Activated B cell treated with CpG ODN at 0.5 μM for 24 hours (primary cell): Measurements from ENCODE around the gene ARHGEF4. TPM values are rescaled to one million over a fixed set of nuclear protein-coding genes. Genes with fewer than 3 reads are reported as not detected.

Experiments used
- ATAC-seq: fragments of 200-7000 bp; cut with Tn5 transposase; one replicate; pipeline ENCODE4 v1.10.0; 2021; ENCODE audit warnings: low read depth, mild to moderate bottlenecking, moderate library complexity
- CTCF ChIA-PET: fragments of 350-600 bp; sonication (Branson Sonifier 250); formaldehyde crosslinking; loops from one replicate; lab custom pipeline; 2021; ENCODE audit warnings: antibody characterized with exemption; lab: Charles Lee
- POLR2A ChIA-PET: fragments of 350-600 bp; sonication (Branson Sonifier 250); formaldehyde crosslinking; loops from one replicate; lab custom pipeline; 2021; ENCODE audit warnings: antibody characterized with exemption; lab: Charles Lee
- DNase-seq: peaks from one replicate; pipeline ENCODE4 v3.0.0; 2022
- H3K27ac Mint-ChIP-seq: one replicate; pipeline ENCODE4 v1.8.0; 2020; ENCODE audit warnings: mixed read lengths
- H3K27me3 Mint-ChIP-seq: one replicate; pipeline ENCODE4 v1.8.0; 2021; ENCODE audit warnings: mixed read lengths
- H3K36me3 Mint-ChIP-seq: one replicate; pipeline ENCODE4 v1.8.0; 2021; ENCODE audit warnings: low read depth, mixed read lengths
- H3K4me1 Mint-ChIP-seq: one replicate; pipeline ENCODE4 v1.8.0; 2021; ENCODE audit warnings: mixed read lengths
- H3K4me3 Mint-ChIP-seq: one replicate; pipeline ENCODE4 v1.8.0; 2020; ENCODE audit warnings: mild to moderate bottlenecking, mixed read lengths
- H3K9me3 Mint-ChIP-seq: one replicate; pipeline ENCODE4 v1.8.0; 2020; ENCODE audit warnings: mixed read lengths
- CTCF ChIP-seq: fragments of 200-600 bp; IDR thresholded peaks from one replicate; pipeline ENCODE4 v1.8.0; 2022; ENCODE audit warnings: antibody characterized with exemption, mild to moderate bottlenecking
- intact Hi-C: fragments of 100-400 bp; cut with micrococcal nuclease; formaldehyde crosslinking; loops from one replicate; pipeline ENCODE4 v1.15.1; 2024
- total RNA-seq: library from RNA; stranded (reverse); gene quantifications from 2 replicates; pipeline ENCODE4 v1.2.3, GENCODE V29; 2022

The ARHGEF4 gene
- total RNA-seq, 1 donor from 2014 or later: 0.29 TPM

DNA sequence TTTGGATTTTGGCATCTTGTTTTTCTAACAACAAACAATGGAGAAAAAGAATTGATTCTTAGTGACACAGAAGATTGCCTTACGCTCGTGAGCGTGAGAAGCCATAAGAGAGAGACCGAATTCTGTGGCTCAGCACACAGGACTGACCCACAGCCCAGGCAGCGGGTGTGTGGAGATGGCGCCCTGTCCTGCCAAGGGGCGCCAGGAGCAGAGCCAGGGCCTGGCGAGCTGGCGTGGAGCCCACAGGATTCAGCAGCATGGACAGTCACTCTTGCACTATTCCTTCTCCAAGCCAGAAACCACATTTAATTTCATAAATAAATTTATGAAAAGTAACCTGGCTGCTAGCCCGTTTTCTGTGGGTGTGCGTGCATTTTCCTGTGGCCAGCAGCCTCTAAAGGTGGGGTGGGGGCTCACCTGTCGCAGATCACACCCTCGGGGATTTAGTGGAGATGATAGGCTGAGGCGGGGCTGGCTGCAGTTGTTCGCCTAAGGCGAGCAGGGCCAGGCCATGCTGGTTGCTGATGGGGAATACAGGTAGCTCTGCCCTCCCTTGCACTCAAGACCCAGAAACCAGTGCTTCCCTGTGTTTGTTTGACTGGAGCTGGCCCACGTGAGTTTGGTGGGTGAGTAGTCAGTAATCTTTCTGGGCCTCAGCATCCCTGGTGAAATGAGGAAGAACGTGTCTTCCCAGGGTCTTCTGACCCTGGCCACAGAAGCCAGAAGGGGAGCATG is 210.4 kb downstream of the ARHGEF4 start:
- Mint-ChIP-seq H3K27ac (no peak overlapping the region), H3K36me3 (peaks cover 54% of the 10 kb centered on the region), H3K4me3 (no peak overlapping the region), H3K4me1 (peaks cover 3% of the 10 kb centered on the region), H3K27me3 (no peaks in the 10 kb centered on the region), H3K9me3 (no peaks in the 10 kb centered on the region)
- ATAC-seq: no peak
- DNase-seq: no peak
- intact Hi-C loops: no loop called here
- ChIA-PET CTCF (no interaction called here), POLR2A (no interaction called here)
- TF ChIP-seq CTCF: no peak

DNA sequence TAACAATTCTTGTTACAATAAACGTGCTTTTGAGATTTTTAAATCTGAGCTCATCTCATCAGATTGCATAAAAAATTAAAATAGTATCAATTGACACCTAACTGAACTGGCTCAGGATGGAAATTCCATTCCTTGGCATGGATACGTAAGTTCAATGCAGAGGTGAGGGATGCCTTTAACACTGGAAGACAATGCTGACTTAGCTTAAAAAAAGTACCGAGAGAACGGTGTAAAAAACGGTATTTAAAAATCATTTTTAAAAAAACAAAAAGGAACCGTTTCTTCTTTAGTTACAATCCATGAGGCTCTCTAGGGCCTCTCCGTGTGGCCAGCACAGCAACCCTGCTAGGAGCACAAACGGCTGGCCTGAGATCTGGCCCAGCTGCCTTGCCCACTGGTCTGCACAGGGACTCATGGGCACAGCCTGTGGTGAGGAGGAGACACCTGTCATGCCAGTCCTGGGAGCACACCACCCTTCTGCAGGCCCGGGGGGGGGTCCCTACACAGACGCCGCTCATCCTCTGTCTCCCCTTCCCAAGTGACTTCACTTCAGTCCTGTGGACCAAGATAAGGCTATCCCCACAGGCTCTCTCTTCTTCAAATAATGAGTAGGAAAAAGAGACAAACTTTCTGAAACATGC is 211.3 kb downstream of the ARHGEF4 start:
- DNase-seq: no peak
- ATAC-seq: no peak
- intact Hi-C loops: no loop called here
- POLR2A ChIA-PET: no interaction called here
- no peak overlapping the region for H3K4me3 Mint-ChIP-seq
- H3K4me1 Mint-ChIP-seq: peaks cover 3% of the 10 kb centered on the region
- TF ChIP-seq CTCF: no peak
- H3K36me3 Mint-ChIP-seq: peaks cover 63% of the 10 kb centered on the region
- H3K9me3 Mint-ChIP-seq: no peaks in the 10 kb centered on the region
- CTCF ChIA-PET: no interaction called here
- no peaks in the 10 kb centered on the region for H3K27me3 Mint-ChIP-seq
- no peak overlapping the region for H3K27ac Mint-ChIP-seq

DNA sequence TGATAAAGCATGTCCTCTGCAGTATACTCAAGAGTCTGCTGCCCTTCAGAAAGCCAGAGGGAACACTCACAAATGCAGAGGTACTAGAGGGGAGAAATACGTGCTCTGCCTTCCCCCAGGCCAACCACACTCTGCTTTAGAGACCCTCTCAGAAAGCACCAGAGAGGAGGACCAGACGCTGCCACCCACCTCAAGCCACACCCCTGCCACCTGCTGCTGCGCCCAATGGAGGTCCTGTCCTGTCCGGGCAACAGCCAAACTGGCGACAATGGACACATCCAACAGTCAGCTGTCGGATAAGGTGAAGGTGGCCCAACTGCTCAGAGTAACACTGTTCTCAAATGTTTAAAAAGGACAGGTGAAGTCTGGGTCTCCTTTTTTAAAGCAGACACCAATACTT is 211.9 kb downstream of the ARHGEF4 start:
- intact Hi-C loops: no loop called here
- peaks cover 69% of the 10 kb centered on the region for H3K36me3 Mint-ChIP-seq
- POLR2A ChIA-PET: no interaction called here

GRCh38 chr2:131049150-131049718 is 212.5 kb downstream of the ARHGEF4 start:
- no peaks in the 10 kb centered on the region for H3K9me3 Mint-ChIP-seq
- CTCF ChIA-PET: no interaction called here
- H3K27ac Mint-ChIP-seq: no peak overlapping the region
- H3K27me3 Mint-ChIP-seq: no peaks in the 10 kb centered on the region
- peaks cover 73% of the 10 kb centered on the region for H3K36me3 Mint-ChIP-seq
- no peak for DNase-seq
- intact Hi-C loops: no loop called here
- no peak for TF ChIP-seq CTCF
- POLR2A ChIA-PET: no interaction called here
- H3K4me1 Mint-ChIP-seq: peaks cover 3% of the 10 kb centered on the region
- H3K4me3 Mint-ChIP-seq: no peak overlapping the region
- no peak for ATAC-seq

More for the DNA sequence above, 211.9 kb downstream of the ARHGEF4 start:
- H3K9me3 Mint-ChIP-seq: no peaks in the 10 kb centered on the region
- H3K27me3 Mint-ChIP-seq: no peaks in the 10 kb centered on the region
- no peak for ATAC-seq
- no peak for TF ChIP-seq CTCF
- H3K4me3 Mint-ChIP-seq: no peak overlapping the region
- H3K4me1 Mint-ChIP-seq: peaks cover 3% of the 10 kb centered on the region
- CTCF ChIA-PET: no interaction called here
- no peak for DNase-seq
- H3K27ac Mint-ChIP-seq: no peak overlapping the region

DNA sequence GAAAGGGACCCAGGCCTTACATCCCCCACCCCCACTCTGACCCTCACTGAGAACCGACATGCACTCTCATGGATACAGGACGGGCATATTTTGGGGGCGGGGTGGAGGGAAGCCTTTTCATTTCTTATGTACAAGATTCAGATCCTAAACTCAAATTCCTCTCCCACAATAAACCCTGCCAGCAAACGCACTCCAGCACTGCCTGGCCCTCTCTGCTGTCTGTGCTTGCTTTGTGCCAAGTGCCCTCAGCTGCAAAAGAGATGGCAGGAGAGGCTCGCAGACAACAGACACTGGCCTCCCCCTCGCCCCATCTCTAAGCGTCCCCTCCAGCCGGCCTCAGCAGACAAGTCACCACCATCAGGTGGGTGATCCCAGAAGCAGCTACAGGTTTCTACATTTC is 214.2 kb downstream of the ARHGEF4 start:
- H3K36me3 Mint-ChIP-seq: peaks cover 90% of the 10 kb centered on the region
- DNase-seq: no peak
- no peak overlapping the region for H3K4me3 Mint-ChIP-seq
- no peak for TF ChIP-seq CTCF
- ChIA-PET POLR2A (no interaction called here), CTCF (no interaction called here)
- no peaks in the 10 kb centered on the region for H3K9me3 Mint-ChIP-seq
- intact Hi-C loops: no loop called here
- H3K4me1 Mint-ChIP-seq: peaks cover 3% of the 10 kb centered on the region
- H3K27ac Mint-ChIP-seq: no peak overlapping the region
- H3K27me3 Mint-ChIP-seq: no peaks in the 10 kb centered on the region
- no peak for ATAC-seq
